Measurements from ENCODE around the gene PDXDC1.

- no peak for TF ChIP-seq POLR2A (IDR thresholded peaks at IDR 0.05)
- no peak for TF ChIP-seq POLR2AphosphoS5 (IDR thresholded peaks at IDR 0.05)
Measured at GRCh38 chr16:15044286-15044685, 69.5 kb downstream of the PDXDC1 start.
